OCI-LY3 (cell line): ENCODE results near the gene COL4A2.

Experiments used
- H2AFZ ChIP-seq: fragments of 200-600, 300-600 bp; shearing (Covaris generic); 2 replicates; pipeline ENCODE4 v1.6.0; 2014; ENCODE audit warnings: antibody characterized with exemption, low read depth, low read length
- H3K27ac ChIP-seq: fragments of 200-600, 300-600 bp; sonication (generic); 2 replicates; pipeline ENCODE4 v1.5.1; 2014; ENCODE audit warnings: mild to moderate bottlenecking, low read length, moderate library complexity, mixed read lengths
- H3K27me3 ChIP-seq: fragments of 200-600, 300-600 bp; sonication (generic); 2 replicates; pipeline ENCODE4 v1.6.1; 2014; ENCODE audit warnings: low read depth, low read length, mixed read lengths
- H3K36me3 ChIP-seq: fragments of 200-600, 300-600 bp; sonication (generic); replicated peaks from 2 replicates; pipeline ENCODE3; 2014; ENCODE audit warnings: low read depth, low read length, mixed read lengths
- H3K4me1 ChIP-seq: fragments of 300-600, 200-600 bp; sonication (generic); 2 replicates; pipeline ENCODE4 v1.6.1; 2014; ENCODE audit warnings: low read length, mixed read lengths
- H3K4me2 ChIP-seq: fragments of 200-600, 300-600 bp; sonication (generic); 2 replicates; pipeline ENCODE4 v1.6.1; 2014; ENCODE audit warnings: low read length, mixed read lengths
- H3K4me3 ChIP-seq: fragments of 300-600, 200-600 bp; sonication (generic); 2 replicates; pipeline ENCODE4 v1.5.1; 2014; ENCODE audit warnings: antibody characterized with exemption, mild to moderate bottlenecking, low read length, moderate library complexity
- H3K79me2 ChIP-seq: fragments of 300-600, 200-600 bp; shearing (Covaris generic); 2 replicates; pipeline ENCODE4 v1.6.1; 2014; ENCODE audit warnings: mild to moderate bottlenecking, low read length, mixed read lengths
- H3K9ac ChIP-seq: fragments of 300-600, 200-600 bp; shearing (Covaris generic); 2 replicates; pipeline ENCODE4 v1.6.0; 2014; ENCODE audit warnings: mild to moderate bottlenecking, low read length, moderate library complexity
- H3K9me3 ChIP-seq: fragments of 200-600, 300-600 bp; shearing (Covaris generic); 2 replicates; pipeline ENCODE4 v1.6.1; 2014; ENCODE audit warnings: low read length, mixed read lengths; ENCODE audit not compliant: insufficient read depth
- H4K20me1 ChIP-seq: fragments of 200-600, 300-600 bp; sonication (generic); 2 replicates; pipeline ENCODE4 v1.6.1; 2016; ENCODE audit warnings: low read length, mixed read lengths; ENCODE audit not compliant: insufficient read depth
- CTCF ChIP-seq: fragments of 200-600, 300-600 bp; sonication (generic); IDR thresholded peaks from 2 replicates; pipeline ENCODE4 v1.5.1; 2014; ENCODE audit warnings: antibody characterized with exemption, low read length, low read depth
- EZH2phosphoT487 ChIP-seq: fragments of 200-600 bp; shearing (Covaris generic); IDR thresholded peaks from 2 replicates; pipeline ENCODE4 v1.6.1; 2018; ENCODE audit warnings: antibody characterized with exemption, mixed run types, low read depth

Gene COL4A2

GRCh38 chr13:110407531-110407930 lies 100.4 kb downstream of the COL4A2 start:
- no peaks in the 10 kb centered on the region for H3K9me3 ChIP-seq
- no peak overlapping the region for H3K4me3 ChIP-seq
- H4K20me1 ChIP-seq = no peaks in the 10 kb centered on the region
- H3K79me2 ChIP-seq = no peaks in the 10 kb centered on the region
- H3K27me3 ChIP-seq = peaks cover 9% of the 10 kb centered on the region
- H3K4me1 ChIP-seq = peaks cover 5% of the 10 kb centered on the region
- H2AFZ ChIP-seq = no peak overlapping the region
- no peak overlapping the region for H3K4me2 ChIP-seq
- H3K27ac ChIP-seq = no peak overlapping the region
- H3K9ac ChIP-seq = no peak overlapping the region
- no peaks in the 10 kb centered on the region for H3K36me3 ChIP-seq
- no peak for TF ChIP-seq CTCF
- TF ChIP-seq EZH2phosphoT487 = no peak

GRCh38 chr13:110408286-110408685 lies 101.2 kb downstream of the COL4A2 start:
- Histone ChIP-seq H3K4me3 (no peak overlapping the region), H3K36me3 (no peaks in the 10 kb centered on the region), H4K20me1 (no peaks in the 10 kb centered on the region), H3K4me1 (peaks cover 5% of the 10 kb centered on the region), H3K27ac (no peak overlapping the region), H2AFZ (no peak overlapping the region), H3K79me2 (no peaks in the 10 kb centered on the region), H3K27me3 (peaks cover 5% of the 10 kb centered on the region), H3K9me3 (no peaks in the 10 kb centered on the region), H3K4me2 (no peak overlapping the region), H3K9ac (no peak overlapping the region)
- TF ChIP-seq CTCF (no peak), EZH2phosphoT487 (no peak)

GRCh38 chr13:110409581-110409992 lies 102.5 kb downstream of the COL4A2 start:
- H3K4me2 ChIP-seq = no peak overlapping the region
- TF ChIP-seq CTCF (no peak), EZH2phosphoT487 (no peak)
- H3K9ac ChIP-seq = no peak overlapping the region
- H2AFZ ChIP-seq = no peak overlapping the region
- no peaks in the 10 kb centered on the region for H4K20me1 ChIP-seq
- peaks cover 8% of the 10 kb centered on the region for H3K27me3 ChIP-seq
- no peaks in the 10 kb centered on the region for H3K36me3 ChIP-seq
- H3K27ac ChIP-seq = no peak overlapping the region
- H3K4me1 ChIP-seq = peaks cover 5% of the 10 kb centered on the region
- no peaks in the 10 kb centered on the region for H3K79me2 ChIP-seq
- H3K4me3 ChIP-seq = no peak overlapping the region
- no peaks in the 10 kb centered on the region for H3K9me3 ChIP-seq

- H2AFZ ChIP-seq = no peak overlapping the region
- no peak overlapping the region for H3K9ac ChIP-seq
- H3K4me1 ChIP-seq = peaks cover 5% of the 10 kb centered on the region
- H3K4me3 ChIP-seq = no peak overlapping the region
- no peak overlapping the region for H3K4me2 ChIP-seq
- no peaks in the 10 kb centered on the region for H3K79me2 ChIP-seq
- H3K27me3 ChIP-seq = peaks cover 12% of the 10 kb centered on the region
- H3K36me3 ChIP-seq = no peaks in the 10 kb centered on the region
- no peak overlapping the region for H3K27ac ChIP-seq
- H3K9me3 ChIP-seq = no peaks in the 10 kb centered on the region
- no peaks in the 10 kb centered on the region for H4K20me1 ChIP-seq
- TF ChIP-seq CTCF (no peak), EZH2phosphoT487 (no peak)
Measured at GRCh38 chr13:110410000-110410399, 102.9 kb downstream of the COL4A2 start.
